Upper lobe of right lung (tissue), 1 donor: ENCODE data around the gene RBM20. TPM values are rescaled to one million over a fixed set of nuclear protein-coding genes. Genes with fewer than 3 reads are reported as not detected.

ENCODE experiments used
- ATAC-seq: fragments of 200-7000 bp; cut with Tn5 transposase; one replicate; pipeline ENCODE4 v1.9.1; 2020; ENCODE audit warnings: mild to moderate bottlenecking, moderate library complexity
- DNase-seq: peaks from one replicate; pipeline ENCODE4 v3.0.0-alpha.2; 2020
- H3K27ac ChIP-seq: fragments of 200-600 bp; one replicate; pipeline ENCODE4 v1.8.0; 2022
- H3K27me3 ChIP-seq: fragments of 200-600 bp; one replicate; pipeline ENCODE4 v1.8.0; 2022; ENCODE audit warnings: mild to moderate bottlenecking
- H3K36me3 ChIP-seq: fragments of 200-600 bp; one replicate; pipeline ENCODE4 v1.8.0; 2022
- H3K4me1 ChIP-seq: fragments of 200-600 bp; one replicate; pipeline ENCODE4 v1.8.0; 2022
- H3K4me3 ChIP-seq: fragments of 200-600 bp; one replicate; pipeline ENCODE4 v1.8.0; 2022; ENCODE audit warnings: mild to moderate bottlenecking
- H3K9me3 ChIP-seq: fragments of 200-600 bp; one replicate; pipeline ENCODE4 v1.8.0; 2022
- intact Hi-C: fragments of 100-400 bp; cut with DNase I; formaldehyde crosslinking; loops from one replicate; pipeline ENCODE4 v1.11.0; 2022
- total RNA-seq: library from RNA; stranded (reverse); fragmentation: NEBNext Ultra II Directional; extraction: Animal tissue kit (Norgen Biotek cat#: 25700); gene quantifications from one replicate; pipeline ENCODE4 v1.2.1, GENCODE V29; 2021
- TF ChIP-seq, protein P1 (sequence below): fragments of 200-600 bp; IDR thresholded peaks from one replicate; pipeline ENCODE4 v1.8.0; 2022; ENCODE audit warnings: antibody characterized with exemption
- donor health status: DM: no; HTN: yes; CAD: no; lungs with severe emphysema.

The RBM20 gene
- total RNA-seq, 1 donor from 2014 or later: 0.41 TPM

DNA sequence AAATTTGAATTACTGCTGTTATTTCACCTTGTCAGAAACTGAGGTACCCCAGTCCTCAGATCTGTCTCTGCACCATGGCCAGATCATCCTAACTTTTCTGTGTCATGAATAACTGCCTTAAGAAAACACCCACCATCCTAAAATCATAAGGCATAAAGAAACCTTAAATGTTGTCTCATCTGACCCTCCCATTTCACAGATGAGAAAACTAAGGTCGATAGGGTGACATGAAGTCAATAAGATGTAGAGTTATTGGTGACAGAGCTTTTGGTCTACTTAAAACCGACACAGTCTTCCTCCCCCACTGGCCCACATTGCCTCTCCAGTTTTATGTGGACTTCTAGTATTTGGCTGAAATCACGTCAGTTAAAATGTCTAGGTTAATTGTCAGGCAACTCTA is 126.1 kb downstream of the RBM20 start:
- H3K4me3 ChIP-seq: no peak overlapping the region
- no peaks in the 10 kb centered on the region for H3K27me3 ChIP-seq
- intact Hi-C loops: no loop called here
- no peak for DNase-seq
- H3K9me3 ChIP-seq: no peaks in the 10 kb centered on the region
- ATAC-seq: no peak
- TF ChIP-seq, protein P1, sequence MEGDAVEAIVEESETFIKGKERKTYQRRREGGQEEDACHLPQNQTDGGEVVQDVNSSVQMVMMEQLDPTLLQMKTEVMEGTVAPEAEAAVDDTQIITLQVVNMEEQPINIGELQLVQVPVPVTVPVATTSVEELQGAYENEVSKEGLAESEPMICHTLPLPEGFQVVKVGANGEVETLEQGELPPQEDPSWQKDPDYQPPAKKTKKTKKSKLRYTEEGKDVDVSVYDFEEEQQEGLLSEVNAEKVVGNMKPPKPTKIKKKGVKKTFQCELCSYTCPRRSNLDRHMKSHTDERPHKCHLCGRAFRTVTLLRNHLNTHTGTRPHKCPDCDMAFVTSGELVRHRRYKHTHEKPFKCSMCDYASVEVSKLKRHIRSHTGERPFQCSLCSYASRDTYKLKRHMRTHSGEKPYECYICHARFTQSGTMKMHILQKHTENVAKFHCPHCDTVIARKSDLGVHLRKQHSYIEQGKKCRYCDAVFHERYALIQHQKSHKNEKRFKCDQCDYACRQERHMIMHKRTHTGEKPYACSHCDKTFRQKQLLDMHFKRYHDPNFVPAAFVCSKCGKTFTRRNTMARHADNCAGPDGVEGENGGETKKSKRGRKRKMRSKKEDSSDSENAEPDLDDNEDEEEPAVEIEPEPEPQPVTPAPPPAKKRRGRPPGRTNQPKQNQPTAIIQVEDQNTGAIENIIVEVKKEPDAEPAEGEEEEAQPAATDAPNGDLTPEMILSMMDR: no peak
- H3K4me1 ChIP-seq: no peaks in the 10 kb centered on the region
- no peak overlapping the region for H3K27ac ChIP-seq
- no peaks in the 10 kb centered on the region for H3K36me3 ChIP-seq

DNA sequence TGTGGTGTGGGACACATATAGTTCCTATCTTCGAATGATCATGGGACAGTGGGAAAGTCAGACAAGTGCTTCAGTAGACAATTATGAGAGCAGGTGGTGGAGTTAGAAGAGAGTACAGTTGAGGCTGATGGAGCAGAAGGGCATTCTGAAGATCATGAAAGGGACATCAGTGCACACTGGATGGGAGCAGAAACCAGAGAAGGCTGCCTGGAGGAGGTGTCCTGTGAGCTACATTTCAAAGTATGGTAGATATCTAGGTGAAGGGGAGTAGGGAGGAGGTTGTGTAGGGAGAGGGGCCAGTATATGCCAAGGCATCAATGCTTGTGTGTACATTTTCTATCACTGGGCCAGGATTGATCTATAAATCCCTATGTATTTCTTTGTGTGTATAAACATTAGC is 127.3 kb downstream of the RBM20 start:
- H3K36me3 ChIP-seq: no peaks in the 10 kb centered on the region
- H3K4me3 ChIP-seq: no peak overlapping the region
- no peak for ATAC-seq
- no peaks in the 10 kb centered on the region for H3K9me3 ChIP-seq
- H3K4me1 ChIP-seq: no peaks in the 10 kb centered on the region
- no peak for DNase-seq
- intact Hi-C loops: no loop called here
- TF ChIP-seq, protein P1: no peak
- H3K27me3 ChIP-seq: peaks cover 4% of the 10 kb centered on the region
- no peak overlapping the region for H3K27ac ChIP-seq

DNA sequence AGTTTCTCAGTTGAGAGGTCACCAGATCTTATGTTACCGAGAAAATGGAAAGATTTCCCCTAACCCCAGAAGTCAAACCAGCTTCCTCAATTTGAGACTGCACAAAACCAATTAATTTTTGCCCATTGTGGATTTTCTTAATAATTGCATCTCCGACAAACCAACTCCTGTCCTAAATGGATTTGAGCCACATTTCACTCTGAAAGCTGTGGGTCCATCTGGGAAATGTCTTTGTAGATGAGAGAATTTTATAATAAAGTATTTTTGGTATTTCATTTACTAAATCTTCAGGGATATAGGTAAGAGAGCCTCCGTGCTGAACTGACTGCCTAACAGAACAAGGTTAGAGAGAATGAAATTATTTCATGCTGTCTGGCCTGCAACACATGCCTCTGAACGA is 127.9 kb downstream of the RBM20 start:
- intact Hi-C loops: no loop called here
- Histone ChIP-seq H3K4me3 (no peak overlapping the region), H3K27ac (no peak overlapping the region), H3K4me1 (no peaks in the 10 kb centered on the region), H3K9me3 (no peaks in the 10 kb centered on the region), H3K36me3 (no peaks in the 10 kb centered on the region), H3K27me3 (peaks cover 4% of the 10 kb centered on the region)
- DNase-seq (no peak), ATAC-seq (no peak)
- TF ChIP-seq, protein P1: no peak

DNA sequence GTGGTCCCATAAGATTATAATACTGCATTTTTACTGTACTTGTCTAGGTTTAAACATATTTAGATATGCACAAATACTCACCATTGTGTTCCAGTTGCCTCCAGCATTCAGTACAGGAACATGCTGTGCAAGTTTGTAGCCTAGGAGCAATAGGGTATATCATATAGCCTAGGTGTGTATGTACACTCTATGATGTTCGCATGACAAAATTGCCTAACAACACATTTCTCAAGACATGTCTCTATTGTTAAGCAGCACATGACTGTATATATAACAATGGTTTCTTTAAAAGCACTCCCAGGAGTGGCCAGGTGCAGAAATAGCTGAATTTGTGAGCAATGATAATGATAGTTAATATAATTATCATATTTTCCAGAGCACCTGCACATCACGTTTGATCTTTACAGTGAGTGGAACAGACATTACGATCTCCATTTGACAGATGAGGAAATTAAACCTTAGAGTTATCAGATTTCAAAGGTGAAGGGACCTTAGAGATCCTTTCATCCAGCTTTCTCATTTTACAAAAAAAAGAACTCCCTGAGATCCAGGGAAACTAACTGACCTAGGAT is 128.4 kb downstream of the RBM20 start:
- Histone ChIP-seq H3K9me3 (no peaks in the 10 kb centered on the region), H3K27ac (no peak overlapping the region), H3K36me3 (no peaks in the 10 kb centered on the region), H3K4me1 (no peaks in the 10 kb centered on the region), H3K27me3 (peaks cover 4% of the 10 kb centered on the region), H3K4me3 (no peak overlapping the region)
- TF ChIP-seq, protein P1: no peak
- ATAC-seq: no peak
- intact Hi-C loops: no loop called here
- DNase-seq: no peak

DNA sequence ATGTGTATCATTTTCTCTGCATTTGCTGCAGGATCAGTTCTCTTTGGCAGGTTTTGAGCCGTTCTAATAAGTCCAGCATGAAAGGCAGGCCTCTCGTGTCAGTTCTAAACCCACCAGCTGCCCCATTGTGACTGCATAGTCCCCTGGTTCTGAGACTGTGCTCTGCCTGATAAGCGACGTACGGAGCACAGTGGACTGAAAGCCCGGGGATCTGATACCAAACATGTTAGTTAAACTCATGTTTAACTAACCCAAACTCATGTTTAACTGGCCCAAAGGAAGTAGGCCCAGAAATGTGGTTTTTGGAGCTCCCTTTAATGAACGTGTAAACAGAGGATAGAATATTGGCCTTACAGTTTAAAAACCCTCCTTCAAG is 129.5 kb downstream of the RBM20 start:
- no peak overlapping the region for H3K4me3 ChIP-seq
- intact Hi-C loops: no loop called here
- DNase-seq (no peak), ATAC-seq (no peak)
- no peaks in the 10 kb centered on the region for H3K9me3 ChIP-seq
- no peaks in the 10 kb centered on the region for H3K4me1 ChIP-seq
- no peak overlapping the region for H3K27ac ChIP-seq
- TF ChIP-seq, protein P1: no peak
- H3K27me3 ChIP-seq: peaks cover 4% of the 10 kb centered on the region
- H3K36me3 ChIP-seq: no peaks in the 10 kb centered on the region
